Panc1 (cell line): Measurements from ENCODE around the gene GRM7. TPM values are rescaled to one million over a fixed set of nuclear protein-coding genes. Genes with fewer than 3 reads are reported as not detected.
A peak's percentile ranks its signal among the peaks of the same experiment; 100 is the strongest.

ENCODE experiments used
- ATAC-seq: fragments of 200-7000 bp; cut with Tn5 transposase; 2 replicates; pipeline ENCODE4 v1.9.1; 2020; ENCODE audit warnings: mild to moderate bottlenecking, moderate library complexity
- Bru-seq: library from RNA; stranded (reverse); fragments of 400-500 nt; gene quantifications from one replicate; lab custom pipeline; 2021; lab: Mats Ljungman, UMichigan
- BruChase-seq, 2 experiments: library from RNA; stranded (reverse); fragments of 400-500 nt; gene quantifications; one replicate each; lab custom pipeline; 2021; lab: Mats Ljungman, UMichigan
- BruUV-seq: library from RNA; stranded (reverse); fragments of 400-500 nt; replicated peaks from 2 replicates; lab custom pipeline; 2021; lab: Mats Ljungman, UMichigan
- CTCF ChIA-PET: fragments of 300-600 bp; sonication (Branson Sonifier 250); formaldehyde crosslinking; loops from one replicate; lab custom pipeline; 2022; ENCODE audit warnings: antibody characterized with exemption; lab: Charles Lee
- POLR2A ChIA-PET: fragments of 300-600 bp; sonication (Branson Sonifier 250); formaldehyde crosslinking; loops from one replicate; lab custom pipeline; 2022; ENCODE audit warnings: antibody characterized with exemption; lab: Charles Lee
- DNase-seq: peaks from one replicate; pipeline ENCODE4 v3.0.0-alpha.2; 2010; ENCODE audit warnings: low read depth, low spot score
- H3K27ac ChIP-seq: 2 replicates; pipeline ENCODE4 v1.5.1; 2011; ENCODE audit warnings: mild to moderate bottlenecking, low read length, inconsistent platforms
- H3K27me3 ChIP-seq: fragments of 200-500 bp; sonication (Bioruptor generic); 2 replicates; pipeline ENCODE4 v1.6.0; 2014; ENCODE audit warnings: low read length, inconsistent platforms; ENCODE audit not compliant: control insufficient read depth, insufficient read depth
- H3K36me3 ChIP-seq: fragments of 200-500 bp; sonication (Bioruptor generic); 2 replicates; pipeline ENCODE4 v1.5.1; 2014; ENCODE audit warnings: inconsistent platforms, mild to moderate bottlenecking, low read length, moderate library complexity; ENCODE audit not compliant: control insufficient read depth, insufficient read depth
- H3K4me1 ChIP-seq: 2 replicates; pipeline ENCODE4 v1.5.1; 2011; ENCODE audit warnings: inconsistent platforms, mild to moderate bottlenecking, low read length, moderate library complexity; ENCODE audit not compliant: control insufficient read depth, insufficient read depth
- H3K4me3 ChIP-seq, 2 experiments: 2 replicates each; pipeline ENCODE4 v1.5.1; 2011 to 2012; ENCODE audit warnings: low read depth in 2 of 2, low read length in 2 of 2, mild to moderate bottlenecking in 2 of 2, inconsistent platforms in 1 of 2, moderate library complexity in 1 of 2
- H3K9me3 ChIP-seq: fragments of 200-500 bp; sonication (Bioruptor generic); 2 replicates; pipeline ENCODE4 v1.5.1; 2014; ENCODE audit warnings: low read depth, mild to moderate bottlenecking, inconsistent platforms, low read length, moderate library complexity; ENCODE audit not compliant: control insufficient read depth, insufficient read depth
- CTCF ChIP-seq: fragments of 450-650 bp; IDR thresholded peaks from 2 replicates; pipeline ENCODE4 v1.5.1; 2017; ENCODE audit warnings: mild to moderate bottlenecking
- POLR2AphosphoS5 ChIP-seq: IDR thresholded peaks from 2 replicates; pipeline ENCODE4 v1.6.1; 2012; ENCODE audit warnings: mild to moderate bottlenecking, low read depth, low read length, moderate library complexity
- REST ChIP-seq, 2 experiments: IDR thresholded peaks; 2 replicates each; pipeline ENCODE4 v1.6.1; 2011 to 2012; ENCODE audit warnings: low read depth in 2 of 2, control low read depth in 1 of 2, low read length in 1 of 2, mild to moderate bottlenecking in 1 of 2, moderate library complexity in 1 of 2; ENCODE audit not compliant: insufficient read depth in 1 of 2
- SIN3A ChIP-seq: IDR thresholded peaks from 2 replicates; pipeline ENCODE4 v1.6.1; 2012; ENCODE audit warnings: low read depth, mild to moderate bottlenecking, low read length, moderate library complexity, borderline replicate concordance; ENCODE audit not compliant: insufficient read depth
- TCF7L2 ChIP-seq: IDR thresholded peaks from 2 replicates; pipeline ENCODE4 v1.6.1; 2011; ENCODE audit warnings: mild to moderate bottlenecking, low read depth, low read length, inconsistent platforms
- in situ Hi-C: cut with HindIII; loops from 2 replicates; pipeline ENCODE4 v1.10.0; 2016; ENCODE audit warnings: low sequenced_read_pairs, low pct_unique_long_range_greater_than_20kb
- intact Hi-C: fragments of 100-400 bp; cut with micrococcal nuclease; formaldehyde crosslinking; loops from one replicate; pipeline ENCODE4 v1.10.0; 2022; ENCODE audit not compliant: unreplicated experiment
- long read RNA-seq: library from polyadenylated mRNA; unstranded; transcript quantifications from one replicate; pipeline ENCODE4 v2.0.0, GENCODE V29; 2021; ENCODE audit not compliant: unreplicated experiment
- polyA plus RNA-seq: library from polyadenylated mRNA; unstranded; fragments of >200 nt; gene quantifications from one replicate; pipeline ENCODE4 v1.2.1, GENCODE V29; 2012; ENCODE audit warnings: missing spikeins; ENCODE audit not compliant: insufficient read length
- total RNA-seq: library from RNA; stranded (reverse); gene quantifications from one replicate; pipeline ENCODE4 v1.2.1, GENCODE V29; 2021; ENCODE audit not compliant: unreplicated experiment

GRM7 gene
- total RNA-seq: not detected
- polyA plus RNA-seq: not detected
- percentile 0 among the genes with signal in this experiment for Bru-seq, nascent RNA
- not detected for BruChase-seq, experiment 1, labeled RNA remaining after a 2-hour chase
- BruChase-seq, experiment 2, labeled RNA remaining after a 6-hour chase: percentile 0 among the genes with signal in this experiment
- long read RNA-seq: 0 reads

- ATAC-seq: no peak
- Histone ChIP-seq H3K9me3 (no peaks in the 10 kb centered on the region), H3K27me3 (no peaks in the 10 kb centered on the region), H3K4me3 (no peak within 1 kb of the TSS; a peak in 1 of 4 replicates), H3K36me3 (no peaks in the 10 kb centered on the region), H3K4me1 (no peaks in the 10 kb centered on the region), H3K27ac (no peak within 1 kb of the TSS)
- ChIA-PET CTCF (no interaction called here), POLR2A (no interaction called here)
- intact Hi-C loops (no loop called here), in situ Hi-C loops (no loop called here)
- DNase-seq: no peak
- no TSS peak for BruUV-seq
- TF ChIP-seq TCF7L2 (no peak), POLR2AphosphoS5 (no peak), REST (IDR thresholded peaks at IDR 0.05; ENCODE audit: insufficient read depth in 1 of 2, low read depth in 2 of 2, low read length in 1 of 2) (no peak), SIN3A (no peak), CTCF (no peak)
Observed at GRCh38 chr3:6860954-6861624, at the start of gene GRM7. TSS of gene GRM7 (plus strand) at chr3:6861115.

GRCh38 chr3:6821411-6821810 lies 39.5 kb upstream of the GRM7 start:
- H3K4me3 ChIP-seq: no peak overlapping the region
- BruUV-seq: no TSS peak
- CTCF ChIA-PET: no interaction called here
- no peak for ATAC-seq
- in situ Hi-C loops: no loop called here
- POLR2A ChIA-PET: no interaction called here
- no peak overlapping the region for H3K27ac ChIP-seq
- no peaks in the 10 kb centered on the region for H3K36me3 ChIP-seq
- TF ChIP-seq TCF7L2 (no peak), REST (IDR thresholded peaks at IDR 0.05; ENCODE audit: insufficient read depth in 1 of 2, low read depth in 2 of 2, low read length in 1 of 2) (no peak), POLR2AphosphoS5 (no peak), CTCF (no peak), SIN3A (no peak)
- intact Hi-C loops: no loop called here
- no peaks in the 10 kb centered on the region for H3K27me3 ChIP-seq
- DNase-seq: no peak
- no peaks in the 10 kb centered on the region for H3K4me1 ChIP-seq
- no peaks in the 10 kb centered on the region for H3K9me3 ChIP-seq
